NCI-H2107 (cell line): ENCODE measurements around the gene SMIM35.
A peak's percentile ranks its signal among the peaks of the same experiment; 100 is the strongest.
"Not testable (repeated sequence)": the region's sequence is repeated elsewhere in the genome, so short reads cannot be mapped to it uniquely, and the experiment has no call there.

Source experiments
- DNase-seq: peaks from one replicate; lab custom pipeline; 2025; lab: John Stamatoyannopoulos, UW

SMIM35 gene

DNA sequence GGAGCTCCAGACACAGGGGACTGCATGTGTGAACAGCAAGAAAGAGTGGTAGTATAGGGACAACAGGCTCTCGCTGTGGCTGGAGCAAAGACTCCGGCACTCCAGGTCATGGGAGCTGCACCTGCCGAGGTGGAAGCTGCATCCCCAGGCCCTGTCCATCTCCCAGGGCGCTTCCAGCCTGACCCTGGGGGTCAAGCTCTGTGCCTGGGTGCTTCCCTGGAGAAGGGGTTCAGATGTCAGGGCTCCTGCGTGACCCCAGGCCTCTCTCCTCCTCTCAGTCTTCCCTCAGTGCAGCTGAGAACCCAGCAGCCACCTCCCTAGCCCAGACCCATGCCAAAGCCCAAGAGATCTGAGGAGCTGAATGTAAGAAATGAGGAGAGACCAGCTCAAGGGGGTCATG lies 6.5 kb downstream of the SMIM35 start:
- DNase-seq = no peak

DNA sequence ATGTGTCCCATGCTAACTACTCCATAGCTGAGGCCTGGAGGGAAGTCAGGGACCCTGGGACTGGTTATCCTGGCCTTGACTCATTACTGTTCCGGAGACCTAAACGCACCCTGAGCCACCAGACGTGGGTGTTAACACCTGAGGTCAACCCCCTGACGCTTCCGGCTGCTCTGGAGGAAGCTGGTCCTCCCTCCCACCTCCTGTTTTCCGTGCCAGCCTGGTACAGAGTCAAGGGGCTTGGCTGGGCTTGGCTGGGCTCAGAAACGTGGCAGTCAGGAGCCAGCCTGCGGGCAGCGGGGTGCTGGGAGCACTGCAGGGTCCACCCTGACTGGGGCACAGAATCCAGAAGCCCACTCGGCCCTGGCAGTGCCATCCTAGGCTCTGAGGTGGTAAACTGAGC lies 7.3 kb downstream of the SMIM35 start:
- no peak for DNase-seq

DNA sequence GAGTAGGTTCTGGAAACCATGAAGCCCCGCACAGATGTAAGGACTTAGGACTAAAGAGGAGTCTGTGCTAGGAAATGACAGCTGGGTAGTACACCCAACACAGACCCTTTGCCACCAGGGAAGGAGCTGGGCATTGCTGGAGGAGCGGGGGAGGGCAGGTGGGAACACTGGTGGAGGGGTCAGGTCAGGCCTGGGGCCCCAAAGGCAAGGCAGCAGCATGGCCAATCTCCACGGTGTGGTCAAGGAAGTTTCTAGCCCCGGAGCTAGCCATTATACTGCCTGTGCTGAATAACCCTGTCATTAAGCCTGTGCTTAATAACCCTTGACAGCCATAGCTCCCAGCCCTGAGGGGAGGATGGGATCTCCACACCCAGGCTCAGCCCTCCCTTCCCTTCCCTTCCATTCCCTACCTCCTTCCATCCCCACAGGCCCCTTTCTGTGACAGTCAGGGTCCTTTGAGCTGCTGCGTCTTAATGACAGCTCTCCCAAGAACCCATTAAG lies 7.8 kb downstream of the SMIM35 start:
- DNase-seq = no peak

DNA sequence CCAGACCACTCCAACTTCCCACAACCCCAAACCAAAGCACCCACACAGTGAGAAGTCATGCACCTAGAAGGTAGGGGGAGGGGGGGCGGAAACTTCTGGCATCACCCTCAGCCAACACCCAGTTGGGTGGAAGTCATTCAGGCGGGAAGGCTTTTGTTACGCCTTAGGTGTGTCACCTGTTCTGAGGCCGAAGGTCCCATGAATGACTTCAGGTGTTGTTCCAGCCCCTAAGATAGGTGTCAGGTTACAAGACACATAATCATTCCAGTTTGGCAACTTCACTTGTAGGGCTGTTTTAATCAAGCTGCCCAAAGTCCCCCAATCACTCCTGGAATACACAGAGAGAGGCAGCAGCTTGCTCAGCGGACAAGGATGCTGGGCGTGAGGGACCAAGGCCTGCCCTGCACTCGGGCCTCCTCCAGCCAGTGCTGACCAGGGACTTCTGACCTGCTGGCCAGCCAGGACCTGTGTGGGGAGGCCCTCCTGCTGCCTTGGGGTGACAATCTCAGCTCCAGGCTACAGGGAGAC lies 9.9 kb downstream of the SMIM35 start, which contains the start of gene TMPRSS4:
TMPRSS4 (plus strand) TSS at position 325 of the 528 bp plus-strand sequence. CDS start 225 bp downstream, outside the sequence.
- peak; percentile 64 for DNase-seq

DNA sequence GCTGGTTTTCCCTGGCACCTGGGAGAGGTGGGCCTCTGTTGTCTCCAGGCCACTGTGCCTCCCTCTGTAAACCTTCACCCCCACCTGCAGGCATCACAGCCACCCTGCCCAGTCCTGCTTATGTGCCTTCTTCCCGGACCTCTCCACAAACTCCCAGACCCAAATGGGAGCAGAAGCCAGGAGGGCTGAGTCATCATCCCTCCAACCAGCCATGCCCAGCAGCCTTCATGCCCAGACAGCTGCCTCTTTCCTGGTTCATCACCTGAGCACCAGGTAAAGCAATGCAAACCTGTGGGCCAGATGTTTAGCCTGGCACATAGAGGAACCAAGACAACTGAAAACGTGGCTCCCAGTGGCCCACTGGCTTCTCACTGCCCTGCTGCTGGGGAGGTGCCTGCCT lies 12.0 kb downstream of the SMIM35 start:
- DNase-seq = no peak

DNA sequence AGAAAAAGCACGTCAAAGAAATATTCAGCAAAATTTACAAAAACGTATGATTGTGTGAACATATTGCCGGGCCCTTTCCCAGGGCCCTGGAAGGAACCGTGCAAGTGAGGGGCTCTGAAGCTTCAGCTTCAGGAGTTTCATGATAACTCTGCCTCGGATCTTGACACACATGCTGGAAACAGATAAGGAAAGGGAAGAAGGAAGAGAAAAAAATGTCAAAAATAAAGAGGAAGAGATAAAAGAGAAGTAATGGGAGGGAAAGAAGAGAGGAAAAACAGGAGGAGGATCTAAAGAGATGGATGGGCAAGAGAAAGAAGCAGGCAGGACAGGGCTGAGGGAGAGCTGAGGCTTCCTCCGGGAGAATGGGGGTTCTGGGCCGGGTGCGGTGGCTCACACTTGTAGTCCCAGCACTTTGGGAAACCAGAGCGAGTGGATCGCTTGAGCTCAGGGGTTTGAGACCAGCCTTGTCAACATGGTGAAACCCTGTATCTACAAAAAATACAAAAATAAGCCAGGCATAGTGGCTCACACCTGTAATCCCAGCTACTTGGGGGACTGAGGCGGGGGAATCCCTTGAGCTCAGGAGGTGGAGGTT lies 12.6 kb downstream of the SMIM35 start:
- DNase-seq = no peak

DNA sequence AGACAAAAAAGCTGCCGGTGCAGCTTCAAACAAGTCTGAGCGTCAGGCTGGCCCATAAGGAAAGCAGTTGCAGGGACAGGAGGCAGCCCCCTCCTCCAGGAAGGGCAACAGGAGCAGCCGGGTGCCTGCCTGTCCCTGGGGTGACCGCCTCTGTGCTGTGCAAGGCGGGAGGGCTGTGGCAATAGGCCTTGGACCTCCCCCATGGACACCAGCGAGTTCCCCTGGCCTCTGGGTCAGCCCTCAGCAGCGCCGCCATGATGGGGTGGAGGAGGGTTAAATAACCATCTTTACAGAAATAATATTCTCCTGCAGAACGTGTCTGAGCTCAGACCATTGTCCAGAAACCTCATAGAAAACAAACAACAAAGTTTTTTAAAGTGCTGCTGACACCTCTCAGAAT lies 13.2 kb downstream of the SMIM35 start:
- DNase-seq = no peak

DNA sequence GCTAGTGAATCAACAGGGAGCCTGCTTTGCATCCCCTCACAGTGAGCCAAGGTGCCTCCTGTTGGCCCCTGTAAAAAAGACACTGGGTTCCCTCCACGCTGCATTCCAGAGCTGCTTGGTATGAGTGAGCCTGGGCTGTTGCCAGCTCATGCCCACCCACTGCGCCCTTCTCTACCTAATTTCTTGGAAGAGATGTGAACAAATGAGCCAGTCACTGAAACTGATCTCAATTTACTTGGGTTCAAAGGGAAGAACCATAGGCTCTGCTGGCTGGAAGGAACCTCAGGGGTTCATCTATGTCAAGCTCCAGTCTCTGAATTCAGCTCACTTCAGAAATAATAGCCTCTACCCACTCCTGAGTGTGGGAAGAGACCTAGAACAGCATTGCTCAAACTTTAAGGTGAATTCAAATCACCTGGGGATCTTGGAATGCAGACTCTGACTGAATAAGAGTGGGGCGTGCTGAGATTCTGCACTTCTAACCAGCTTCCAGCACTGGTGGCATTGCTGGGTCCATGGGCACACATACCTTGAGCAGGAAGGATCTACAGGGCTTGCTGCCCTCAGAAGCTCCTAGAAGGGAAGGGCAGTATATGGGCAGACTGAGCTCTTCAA lies 15.2 kb downstream of the SMIM35 start:
- DNase-seq = no peak

DNA sequence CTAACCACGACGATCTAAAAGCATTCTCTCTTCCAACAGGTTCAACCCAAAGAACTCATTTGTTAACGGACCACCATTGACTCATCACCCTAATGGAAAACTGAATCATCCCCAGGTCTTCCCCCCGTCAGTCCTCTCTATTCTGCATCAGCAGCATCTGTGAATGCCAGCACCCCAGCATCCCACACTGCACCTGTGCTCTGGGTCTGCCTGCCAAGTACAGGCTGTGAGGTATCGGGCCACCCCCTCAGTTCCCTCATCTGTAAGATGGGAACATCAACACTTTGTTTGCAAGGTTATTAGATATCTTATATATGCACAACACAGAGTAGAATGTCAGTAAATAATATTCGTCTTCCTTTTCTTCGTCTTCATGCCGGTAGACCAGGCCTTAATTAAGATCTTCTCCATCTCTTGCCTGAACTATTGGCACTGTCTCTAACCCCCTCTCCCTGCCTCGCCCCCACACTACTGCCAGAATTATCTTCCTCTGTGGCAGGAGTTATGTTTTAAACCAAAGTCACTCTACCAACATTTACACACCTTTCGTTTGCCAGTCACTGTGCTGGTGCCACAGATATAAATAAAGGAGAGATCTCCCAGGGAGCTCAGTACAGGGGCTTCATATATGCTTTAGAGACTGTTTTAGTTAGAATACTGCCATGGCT lies 17.7 kb downstream of the SMIM35 start:
- DNase-seq = no peak

DNA sequence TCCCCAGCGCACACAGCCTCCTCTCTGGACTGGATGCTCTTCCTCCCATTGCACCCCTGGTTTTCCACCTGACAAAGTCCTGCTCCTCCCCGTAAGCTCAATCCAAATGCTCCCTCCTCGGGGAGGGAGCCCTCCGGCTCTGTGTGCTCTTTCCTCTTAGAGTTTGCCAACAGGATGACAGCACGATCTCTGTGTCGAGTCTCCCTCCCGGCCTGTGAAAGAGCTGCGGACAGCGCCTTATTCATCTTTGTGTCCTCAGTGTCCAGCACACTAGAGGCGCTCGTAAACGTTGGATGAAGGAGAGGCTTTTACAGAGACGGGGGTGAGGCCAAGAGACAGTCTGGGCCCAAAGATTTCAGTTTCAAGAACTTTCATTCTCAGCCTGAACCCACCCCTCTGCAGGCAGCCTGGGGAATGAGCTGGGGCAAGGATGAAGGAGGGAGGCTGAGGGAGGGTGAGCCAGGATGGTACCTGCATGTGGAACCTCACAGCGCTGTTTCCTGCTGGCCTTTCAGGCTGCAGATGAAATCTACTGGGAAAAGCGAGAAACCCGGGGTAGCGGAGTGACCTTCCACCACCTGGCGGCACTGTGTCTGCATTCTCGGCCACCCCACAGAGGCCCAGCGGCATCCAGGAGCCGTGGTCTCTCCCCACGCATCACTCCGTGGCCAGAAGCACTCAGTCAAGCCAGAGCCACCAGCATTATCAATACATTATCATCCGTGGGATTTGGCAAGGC lies 18.4 kb downstream of the SMIM35 start:
- DNase-seq = no peak

DNA sequence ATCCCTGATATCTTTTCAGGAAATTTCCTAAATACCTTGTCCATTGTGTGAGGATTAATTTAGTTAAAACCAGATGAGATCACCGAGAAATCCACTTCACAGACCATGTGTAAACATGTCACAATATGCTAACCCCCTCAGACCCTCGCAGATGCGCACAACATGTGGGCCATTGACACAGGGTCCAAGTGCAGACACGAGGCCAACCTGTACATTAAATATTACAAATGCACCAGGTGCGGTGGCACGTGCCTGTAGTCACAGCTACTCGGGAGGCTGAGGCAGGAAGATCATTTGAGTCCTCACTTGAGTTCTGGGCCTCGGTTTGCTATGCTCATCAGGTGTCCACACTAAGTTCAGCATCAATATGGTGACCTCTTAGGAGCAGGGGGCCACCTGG lies 19.8 kb downstream of the SMIM35 start:
- no peak for DNase-seq

DNA sequence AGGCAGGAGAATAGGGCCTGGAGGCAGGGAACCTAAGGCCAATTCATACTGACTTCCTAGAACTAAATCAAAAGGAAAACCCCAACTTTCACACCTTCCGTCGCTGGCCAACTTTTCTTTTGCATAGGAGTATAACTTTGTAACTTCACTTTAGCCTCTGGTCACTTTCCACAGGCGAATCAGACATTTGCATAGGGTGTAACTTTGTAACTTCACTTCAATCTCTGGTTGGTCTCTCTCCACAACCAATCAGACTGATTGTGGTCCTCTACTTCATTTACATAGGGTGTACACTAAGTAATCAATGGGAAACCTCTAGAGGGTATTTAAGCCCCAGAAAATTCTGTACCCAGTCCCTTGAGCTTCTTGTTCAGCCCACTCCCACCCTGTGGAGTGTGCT lies 21.4 kb downstream of the SMIM35 start:
- no peak for DNase-seq

DNA sequence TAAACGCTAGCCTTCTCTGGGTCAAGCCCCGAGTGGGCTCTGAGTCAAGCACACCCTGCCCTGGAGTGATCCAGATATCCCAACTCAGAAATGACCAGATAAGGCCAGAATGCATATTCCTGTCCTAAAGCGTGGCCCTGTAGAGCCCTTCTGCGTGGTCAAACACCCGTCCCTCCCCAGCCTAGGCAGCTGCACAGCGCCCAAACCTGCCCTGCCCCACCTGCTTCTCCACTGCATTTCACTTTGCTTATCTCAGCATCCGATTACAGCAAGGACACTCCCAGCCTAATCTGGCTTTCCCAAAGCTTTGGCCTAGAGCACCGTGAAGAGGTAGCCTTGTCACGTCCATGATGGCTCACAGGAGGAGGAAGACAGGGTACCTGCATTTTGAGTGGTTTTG lies 21.8 kb downstream of the SMIM35 start:
- no peak for DNase-seq

DNA sequence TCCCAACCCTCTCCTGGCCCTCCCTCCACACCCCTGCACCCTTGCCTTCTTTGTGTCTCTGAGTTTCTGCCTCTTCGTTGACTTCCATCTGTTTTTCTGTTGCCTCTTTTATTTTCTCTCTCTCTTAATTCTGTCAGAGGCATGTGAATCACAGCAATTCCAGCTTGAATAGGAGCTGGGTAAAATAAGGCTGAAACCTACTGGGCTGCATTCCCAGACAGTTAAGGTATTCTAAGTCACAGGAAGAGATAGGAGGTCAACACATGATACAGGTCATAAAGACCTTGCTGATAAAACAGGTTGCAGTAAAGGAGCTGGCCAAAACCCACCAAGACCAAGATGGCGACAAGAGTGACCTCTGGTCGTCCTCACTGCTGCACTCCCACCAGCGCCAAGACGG lies 24.1 kb downstream of the SMIM35 start:
- DNase-seq = not testable (repeated sequence)

DNA sequence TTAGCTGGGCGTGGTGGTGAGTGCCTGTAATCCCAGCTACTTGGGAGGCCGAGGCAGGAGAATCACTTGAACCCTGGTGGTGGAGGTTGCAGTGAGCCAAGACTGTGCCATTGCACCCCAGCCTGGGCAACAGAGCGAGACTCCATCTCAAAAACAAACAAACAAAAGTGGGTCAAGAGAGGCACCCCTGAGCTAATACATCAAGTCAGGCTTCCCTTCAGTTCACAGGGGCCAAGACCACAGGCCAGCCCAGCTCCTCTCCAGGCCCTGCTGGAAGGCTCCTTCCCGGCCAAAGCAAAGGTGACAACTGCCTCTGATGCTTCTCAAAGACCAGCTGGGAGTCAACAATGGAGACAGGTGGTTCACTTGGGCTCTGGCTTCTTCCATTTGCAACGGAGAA lies 24.6 kb downstream of the SMIM35 start:
- DNase-seq = not testable (repeated sequence)

DNA sequence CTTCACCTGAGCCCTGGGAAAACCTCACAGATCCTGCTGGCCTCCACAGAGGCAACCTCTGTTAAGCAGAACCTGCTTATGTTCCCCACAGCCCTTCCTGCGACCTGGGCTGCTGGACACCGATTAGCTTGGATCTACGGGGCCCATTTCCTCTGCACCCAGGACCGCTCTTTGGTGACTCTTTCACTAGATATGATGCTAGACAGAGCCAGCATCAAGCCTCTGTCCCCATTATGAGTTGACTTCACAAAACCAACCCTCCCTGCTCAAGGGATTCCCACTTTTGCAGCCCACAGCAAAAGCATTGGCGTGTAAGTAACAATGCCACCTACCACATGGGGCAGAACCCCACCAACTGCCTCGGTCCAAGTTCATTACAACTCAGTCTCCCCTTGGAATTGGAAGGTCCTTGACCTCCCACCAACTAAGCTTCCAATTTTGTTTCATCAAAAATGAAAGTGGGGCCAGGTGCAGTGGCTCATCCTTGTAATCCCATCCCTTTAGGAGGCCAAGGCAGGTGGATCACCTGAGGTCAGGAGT lies 25.1 kb downstream of the SMIM35 start:
- DNase-seq = no peak

DNA sequence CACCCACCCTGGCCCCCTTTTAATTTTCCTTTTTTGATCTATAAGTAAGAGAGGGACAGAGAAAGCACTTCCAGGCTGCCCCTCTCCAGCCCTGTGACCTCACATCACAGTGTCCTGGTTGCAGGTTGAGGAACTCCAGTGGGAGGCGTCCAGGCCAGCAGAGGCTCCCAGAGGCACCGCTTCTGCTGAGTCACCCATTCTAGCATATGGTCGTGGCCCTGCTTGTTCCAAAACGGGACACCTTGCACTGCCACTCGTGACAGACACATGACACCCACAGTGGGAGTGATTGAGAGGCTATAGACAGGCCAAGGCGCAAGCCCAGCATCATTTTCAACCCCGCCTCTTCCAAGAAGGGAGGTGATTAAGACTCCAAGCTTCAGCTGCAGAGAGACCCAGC lies 25.9 kb downstream of the SMIM35 start:
- no peak for DNase-seq

DNA sequence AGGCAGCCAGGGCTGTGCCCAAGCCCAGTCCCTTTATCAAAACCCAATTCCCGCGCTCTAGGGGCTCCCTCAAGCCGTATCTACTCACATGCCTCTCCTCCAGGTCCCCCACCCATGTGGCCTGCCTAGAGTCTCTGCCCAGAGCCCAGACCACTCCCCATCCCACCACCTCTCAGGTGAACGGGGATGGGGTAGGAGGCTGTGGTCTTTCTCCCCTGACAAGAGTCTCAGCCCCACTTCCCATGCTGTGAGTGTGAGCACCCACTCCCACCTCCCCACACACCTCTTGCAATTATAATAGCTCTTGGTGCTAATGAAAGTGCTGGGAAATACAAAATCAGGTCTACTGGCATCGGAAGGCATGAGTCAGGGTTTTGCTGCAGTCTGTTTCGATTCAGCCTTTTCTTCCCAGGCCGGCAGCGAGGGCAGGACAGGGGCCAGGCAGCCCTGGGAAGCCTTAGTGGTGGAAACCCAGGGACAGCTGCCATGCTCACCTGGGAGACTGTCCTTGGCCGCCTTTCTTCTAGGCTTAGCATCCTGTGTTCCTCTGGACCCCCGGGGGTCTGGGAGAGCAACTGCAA lies 26.6 kb downstream of the SMIM35 start:
- no peak for DNase-seq

DNA sequence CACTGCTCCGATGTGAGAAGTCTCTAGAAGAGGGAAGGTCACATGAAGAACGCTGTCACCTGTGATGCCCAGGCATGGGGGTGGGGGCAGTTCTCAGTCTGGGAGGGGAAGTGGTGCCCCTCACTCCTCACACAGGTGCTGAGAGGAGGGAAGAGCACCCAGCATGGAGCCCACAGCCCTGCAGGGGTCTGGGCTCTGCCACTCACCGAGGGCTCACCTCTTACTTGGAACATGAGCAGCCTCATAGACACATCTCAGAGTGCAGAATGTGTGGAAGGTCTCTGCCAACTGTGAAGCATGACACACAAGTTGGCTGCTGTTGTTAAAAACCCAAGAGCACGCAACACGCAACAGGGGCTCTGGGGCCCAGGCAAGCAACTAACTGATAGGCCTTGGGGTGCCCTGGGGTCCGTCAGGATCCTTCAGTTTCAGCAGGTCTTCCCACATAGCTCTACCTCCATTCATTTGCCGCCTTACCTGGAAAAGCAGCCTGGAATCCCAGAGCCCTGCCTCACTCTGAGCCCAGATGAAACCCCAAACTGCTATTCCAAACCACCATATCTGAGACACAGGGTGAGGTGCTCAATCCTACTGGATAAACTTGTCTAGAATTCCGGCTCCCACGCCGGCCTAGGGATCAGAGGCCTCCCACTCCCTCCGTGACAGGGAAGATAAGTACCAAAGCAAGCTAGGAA lies 27.4 kb downstream of the SMIM35 start:
- DNase-seq = no peak

DNA sequence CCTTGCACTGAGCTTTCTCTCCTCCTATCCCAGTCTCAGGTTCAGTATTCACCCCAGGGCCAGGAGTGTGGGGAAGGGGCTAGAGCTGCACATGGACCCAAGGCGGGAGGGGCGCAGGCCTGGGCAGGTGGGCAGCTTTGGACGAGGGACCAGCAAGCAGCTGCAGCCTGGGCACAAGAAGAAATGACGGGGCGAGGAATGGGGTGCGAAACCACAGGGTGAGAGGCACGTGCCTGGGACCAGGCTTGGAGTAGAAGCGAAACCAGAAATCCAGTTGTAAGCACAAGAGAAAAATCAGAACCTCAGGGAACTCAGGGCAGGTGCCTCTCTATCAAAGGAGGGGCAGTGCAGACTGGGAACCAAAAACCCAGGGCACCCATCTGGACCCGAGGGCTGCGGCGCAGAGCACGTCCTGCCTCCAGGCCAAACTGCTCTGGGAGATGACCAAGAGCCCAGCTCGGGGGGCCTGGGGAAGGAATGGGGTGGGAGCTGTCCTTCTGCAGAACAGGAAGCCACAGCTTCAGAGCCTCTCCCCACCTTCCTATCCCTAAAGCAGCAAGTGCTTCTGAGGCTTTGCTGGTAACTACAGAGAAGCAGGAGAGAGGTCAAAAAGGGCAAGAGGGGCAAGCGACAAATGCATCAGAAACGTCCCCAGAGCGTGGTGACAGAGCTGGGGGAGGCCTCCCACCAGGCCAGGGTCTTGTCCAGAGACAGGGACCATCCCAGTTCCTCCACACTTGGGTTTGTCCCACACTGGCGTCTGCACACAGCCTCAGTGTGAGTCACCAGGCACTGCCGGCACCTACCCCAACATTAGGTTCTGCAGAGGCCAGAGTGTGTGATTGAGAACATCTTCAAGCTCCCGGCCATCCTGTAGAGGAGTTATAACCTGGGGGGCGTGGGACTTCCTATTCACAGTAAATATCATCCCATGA lies 28.2 kb downstream of the SMIM35 start:
- no peak for DNase-seq
